Lower lobe of right lung (tissue), 2 donors: ENCODE measurements around the gene SMIM28. TPM values are rescaled to one million over a fixed set of nuclear protein-coding genes. Genes with fewer than 3 reads are reported as not detected.

ENCODE experiments used
- ATAC-seq, 2 donors: fragments of 200-7000 bp; cut with Tn5 transposase; one replicate each; pipeline ENCODE4 v1.9.1; 2020 to 2022; ENCODE audit warnings: mild to moderate bottlenecking in 2 of 2, moderate library complexity in 2 of 2
- DNase-seq: peaks from one replicate; pipeline ENCODE4 v3.0.0-alpha.2; 2020
- H3K27ac ChIP-seq: fragments of 200-600 bp; one replicate; pipeline ENCODE4 v1.8.0; 2022
- H3K27me3 ChIP-seq: fragments of 200-600 bp; one replicate; pipeline ENCODE4 v1.8.0; 2022; ENCODE audit warnings: low read depth
- H3K36me3 ChIP-seq: fragments of 200-600 bp; one replicate; pipeline ENCODE4 v1.8.0; 2022; ENCODE audit warnings: mild to moderate bottlenecking
- H3K4me1 ChIP-seq: fragments of 200-600 bp; one replicate; pipeline ENCODE4 v1.8.0; 2022
- H3K4me3 ChIP-seq: fragments of 200-600 bp; one replicate; pipeline ENCODE4 v1.8.0; 2022; ENCODE audit warnings: mild to moderate bottlenecking
- H3K9me3 ChIP-seq: fragments of 200-600 bp; one replicate; pipeline ENCODE4 v1.8.0; 2022
- CTCF ChIP-seq: fragments of 200-600 bp; IDR thresholded peaks from one replicate; pipeline ENCODE4 v1.8.0; 2022; ENCODE audit warnings: antibody characterized with exemption, mild to moderate bottlenecking
- intact Hi-C: fragments of 100-400 bp; cut with DNase I; formaldehyde crosslinking; loops from one replicate; pipeline ENCODE4 v1.11.0; 2022
- total RNA-seq: library from RNA; stranded (reverse); fragmentation: NEBNext Ultra II Directional; extraction: Animal tissue kit (Norgen Biotek cat#: 25700); gene quantifications from one replicate; pipeline ENCODE4 v1.2.1, GENCODE V29; 2021
- donor health status: DM: no; HTN: yes; CAD: no; lungs with severe emphysema.

Gene SMIM28
- total RNA-seq, 1 donor from 2014 or later, result not detected

DNA sequence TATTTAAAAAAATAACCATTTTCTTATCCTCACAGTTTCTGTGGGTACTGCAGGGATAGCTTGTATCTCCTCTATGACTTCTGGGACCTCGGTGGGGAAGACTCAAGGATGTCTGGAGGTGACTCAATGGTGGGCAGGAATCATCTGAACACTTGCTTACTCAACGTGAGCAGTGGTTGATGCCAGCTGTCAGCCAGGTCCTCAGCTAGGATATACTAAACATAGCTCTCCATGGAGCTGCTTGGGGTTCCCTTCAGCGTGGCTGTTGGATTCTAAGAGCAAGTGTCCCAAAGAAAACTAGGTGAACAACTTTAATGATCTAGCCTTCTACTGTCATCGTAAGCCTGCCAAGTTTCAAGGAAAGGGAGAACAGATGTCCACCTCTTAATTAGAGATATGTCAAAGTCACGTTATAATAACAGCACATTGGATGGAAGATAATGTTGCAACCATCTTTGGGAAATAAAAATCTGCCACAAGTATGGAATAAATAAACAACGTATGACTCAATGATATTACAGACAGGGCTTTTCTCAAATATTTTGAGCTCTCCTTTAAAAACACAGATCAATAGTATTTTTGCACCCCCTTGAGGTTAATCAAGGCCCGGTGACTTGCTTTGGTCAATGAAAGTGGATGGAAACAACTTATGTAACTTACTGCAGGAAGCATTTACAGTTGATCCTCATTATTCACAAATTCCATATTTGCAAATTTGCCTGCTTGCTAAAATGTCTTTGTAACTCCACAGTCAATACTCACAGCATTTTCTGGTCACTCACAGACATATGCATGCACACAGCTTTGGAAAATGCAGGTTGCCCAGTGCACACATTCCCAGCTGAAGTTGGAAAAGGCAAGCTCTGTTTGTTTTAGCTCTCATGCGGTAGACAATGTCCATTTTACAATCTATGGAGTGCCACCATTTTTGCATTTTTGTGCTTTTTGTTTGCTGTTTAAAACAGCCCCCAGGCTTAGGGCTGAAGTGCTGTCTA lies 19.7 kb downstream of the SMIM28 start:
- H3K36me3 ChIP-seq, result no peaks in the 10 kb centered on the region
- no peak overlapping the region for H3K4me3 ChIP-seq
- ATAC-seq (no peak), DNase-seq (no peak)
- TF ChIP-seq CTCF, result no peak
- H3K9me3 ChIP-seq, result no peaks in the 10 kb centered on the region
- no peaks in the 10 kb centered on the region for H3K27me3 ChIP-seq
- H3K27ac ChIP-seq, result no peak overlapping the region
- intact Hi-C loops, result no loop called here
- H3K4me1 ChIP-seq, result no peaks in the 10 kb centered on the region

DNA sequence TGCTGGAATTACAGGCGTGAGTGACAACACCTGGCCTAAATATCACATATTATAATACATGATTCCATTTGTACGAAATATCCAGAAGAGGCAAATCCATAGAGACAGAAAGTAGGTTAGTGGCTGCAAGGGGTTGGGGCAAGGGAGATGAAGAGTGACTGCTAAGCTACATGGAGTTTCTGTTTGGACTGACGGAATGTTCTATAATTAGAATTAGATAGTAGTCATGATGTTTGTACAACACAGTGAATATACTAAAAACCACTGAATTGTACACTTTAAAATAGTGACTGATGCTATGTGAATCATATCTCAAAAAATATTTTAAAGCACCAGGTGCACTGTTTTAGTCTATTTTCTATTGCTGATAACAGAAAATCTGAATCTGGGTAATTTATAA lies 22.6 kb downstream of the SMIM28 start:
- ATAC-seq (no peak), DNase-seq (no peak)
- TF ChIP-seq CTCF, result no peak
- no peaks in the 10 kb centered on the region for H3K27me3 ChIP-seq
- peaks cover 2% of the 10 kb centered on the region for H3K36me3 ChIP-seq
- intact Hi-C loops, result no loop called here
- H3K4me3 ChIP-seq, result no peak overlapping the region
- peaks cover 16% of the 10 kb centered on the region for H3K4me1 ChIP-seq
- H3K9me3 ChIP-seq, result no peaks in the 10 kb centered on the region
- no peak overlapping the region for H3K27ac ChIP-seq

- no peaks in the 10 kb centered on the region for H3K27me3 ChIP-seq
- no peak overlapping the region for H3K27ac ChIP-seq
- TF ChIP-seq CTCF, result no peak
- H3K36me3 ChIP-seq, result peaks cover 21% of the 10 kb centered on the region
- ATAC-seq (no peak), DNase-seq (no peak)
- peaks cover 21% of the 10 kb centered on the region for H3K4me1 ChIP-seq
- no peaks in the 10 kb centered on the region for H3K9me3 ChIP-seq
- no peak overlapping the region for H3K4me3 ChIP-seq
- intact Hi-C loops, result no loop called here
Measured at GRCh38 chr6:138401960-138402837, 24.5 kb downstream of the SMIM28 start.

DNA sequence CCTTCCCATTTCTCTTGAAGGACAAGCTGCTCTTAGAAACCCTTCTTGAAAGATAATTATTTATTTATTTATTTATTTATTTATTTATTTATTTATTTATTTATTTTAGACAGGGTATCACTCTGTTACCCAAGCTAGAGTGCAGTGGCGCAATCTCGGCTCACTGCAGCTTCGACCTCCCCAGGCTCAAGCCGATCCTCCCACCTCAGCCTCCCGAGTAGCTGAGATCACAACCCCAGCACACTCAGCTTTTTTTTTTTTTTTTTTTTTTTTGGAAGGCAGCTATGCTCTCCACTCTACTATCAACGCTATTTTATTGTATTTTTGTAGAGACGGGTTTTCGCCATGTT lies 25.1 kb downstream of the SMIM28 start:
- Histone ChIP-seq H3K9me3 (no peaks in the 10 kb centered on the region), H3K27me3 (no peaks in the 10 kb centered on the region), H3K4me3 (peak overlapping the region; percentile 78), H3K4me1 (peaks cover 21% of the 10 kb centered on the region), H3K27ac (no peak overlapping the region), H3K36me3 (peaks cover 27% of the 10 kb centered on the region)
- TF ChIP-seq CTCF, result no peak
- intact Hi-C loops, result no loop called here
- DNase-seq (no peak), ATAC-seq (no peak)

GRCh38 chr6:138403324-138403800 lies 25.7 kb downstream of the SMIM28 start:
- intact Hi-C loops, result no loop called here
- peak; percentile 65 for DNase-seq
- Histone ChIP-seq H3K4me1 (peaks cover 21% of the 10 kb centered on the region), H3K4me3 (peak overlapping the region; percentile 78), H3K27me3 (no peaks in the 10 kb centered on the region), H3K9me3 (no peaks in the 10 kb centered on the region), H3K36me3 (peaks cover 33% of the 10 kb centered on the region), H3K27ac (peak overlapping the region; percentile 95)
- ATAC-seq, result peak; percentile 55 to 58
- peak; percentile 34 for TF ChIP-seq CTCF
